HEK293T (cell line): ENCODE results near the gene CLCF1.

ENCODE experiments used
- ARNT ChIP-seq: fragments of 450-650 bp; IDR thresholded peaks from 2 replicates; pipeline ENCODE4 v1.6.1; 2017; ENCODE audit warnings: mild to moderate bottlenecking
- BHLHE40 ChIP-seq: fragments of 450-650 bp; IDR thresholded peaks from 2 replicates; pipeline ENCODE4 v1.6.1; 2016; ENCODE audit warnings: mild to moderate bottlenecking, moderate library complexity, borderline replicate concordance
- CTBP1 ChIP-seq: fragments of 450-650 bp; IDR thresholded peaks from 2 replicates; pipeline ENCODE4 v1.6.1; 2016; ENCODE audit warnings: borderline replicate concordance
- ELF4 ChIP-seq: fragments of 450-650 bp; IDR thresholded peaks from 2 replicates; pipeline ENCODE4 v1.6.1; 2017; ENCODE audit warnings: antibody characterized with exemption
- FOXK2 ChIP-seq: fragments of 450-650 bp; IDR thresholded peaks from 2 replicates; pipeline ENCODE4 v1.6.1; 2016; ENCODE audit warnings: mild to moderate bottlenecking
- FOXM1 ChIP-seq: fragments of 450-650 bp; IDR thresholded peaks from 2 replicates; pipeline ENCODE4 v1.6.1; 2017; ENCODE audit warnings: mild to moderate bottlenecking, borderline replicate concordance
- HDGF ChIP-seq: fragments of 450-650 bp; IDR thresholded peaks from 2 replicates; pipeline ENCODE4 v1.6.1; 2017; ENCODE audit warnings: antibody characterized with exemption, borderline replicate concordance
- L3MBTL2 ChIP-seq: fragments of 450-650 bp; conservative IDR thresholded peaks from 2 replicates; pipeline ENCODE4 v1.6.1; 2016; ENCODE audit warnings: mild to moderate bottlenecking
- PKNOX1 ChIP-seq: fragments of 450-650 bp; IDR thresholded peaks from 2 replicates; pipeline ENCODE4 v1.6.1; 2016
- SP1 ChIP-seq: fragments of 450-650 bp; IDR thresholded peaks from 2 replicates; pipeline ENCODE4 v1.6.1; 2017
- ZNF384 ChIP-seq: fragments of 450-650 bp; IDR thresholded peaks from 2 replicates; pipeline ENCODE4 v1.6.1; 2016

GRCh38 chr11:67421430-67422031 is 48.1 kb upstream of the CLCF1 start:
- TF ChIP-seq ELF4 = no peak
- TF ChIP-seq PKNOX1 = no peak
- no peak for TF ChIP-seq SP1
- TF ChIP-seq BHLHE40 = no peak
- no peak for TF ChIP-seq ZNF384
- TF ChIP-seq FOXM1 = no peak
- no peak for TF ChIP-seq ARNT
- TF ChIP-seq CTBP1 = no peak
- no peak; the same call in 1 of the 2 replicates for TF ChIP-seq HDGF
- TF ChIP-seq FOXK2 = no peak
- no peak; the same call in 1 of the 2 replicates for TF ChIP-seq L3MBTL2
